Sigmoid colon (tissue), 4 donors: ENCODE results near the gene CITED2.

Experiments used
- EP300 ChIP-seq, 4 donors: sonication (generic); formaldehyde crosslinking; IDR thresholded peaks; one replicate each; pipeline ENCODE4 v1.6.1; 2017; ENCODE audit warnings: antibody characterized with exemption in 4 of 4
- POLR2A ChIP-seq, 2 donors: fragments of 450-650 bp; IDR thresholded peaks; one replicate each; pipeline ENCODE4 v1.6.1; 2016; ENCODE audit warnings: antibody characterized with exemption in 2 of 2, mild to moderate bottlenecking in 2 of 2, moderate library complexity in 2 of 2
- POLR2AphosphoS5 ChIP-seq, 4 donors: sonication (generic); formaldehyde crosslinking; IDR thresholded peaks; one replicate each; pipeline ENCODE4 v1.6.1; 2017; ENCODE audit warnings: antibody characterized with exemption in 4 of 4
- TF ChIP-seq, protein P1 (sequence below), 4 experiments: fragments of 450-650 bp in 3 of 4; fragments of 200-600 bp in 1 of 4; IDR thresholded peaks; one replicate each; pipeline ENCODE4 v1.5.1; 2016 to 2019; ENCODE audit warnings: antibody characterized with exemption in 4 of 4, mild to moderate bottlenecking in 3 of 4, moderate library complexity in 2 of 4

- TF ChIP-seq EP300 (IDR thresholded peaks at IDR 0.05) = no peak
- TF ChIP-seq POLR2AphosphoS5 (IDR thresholded peaks at IDR 0.05) = no peak
- TF ChIP-seq, protein P1, sequence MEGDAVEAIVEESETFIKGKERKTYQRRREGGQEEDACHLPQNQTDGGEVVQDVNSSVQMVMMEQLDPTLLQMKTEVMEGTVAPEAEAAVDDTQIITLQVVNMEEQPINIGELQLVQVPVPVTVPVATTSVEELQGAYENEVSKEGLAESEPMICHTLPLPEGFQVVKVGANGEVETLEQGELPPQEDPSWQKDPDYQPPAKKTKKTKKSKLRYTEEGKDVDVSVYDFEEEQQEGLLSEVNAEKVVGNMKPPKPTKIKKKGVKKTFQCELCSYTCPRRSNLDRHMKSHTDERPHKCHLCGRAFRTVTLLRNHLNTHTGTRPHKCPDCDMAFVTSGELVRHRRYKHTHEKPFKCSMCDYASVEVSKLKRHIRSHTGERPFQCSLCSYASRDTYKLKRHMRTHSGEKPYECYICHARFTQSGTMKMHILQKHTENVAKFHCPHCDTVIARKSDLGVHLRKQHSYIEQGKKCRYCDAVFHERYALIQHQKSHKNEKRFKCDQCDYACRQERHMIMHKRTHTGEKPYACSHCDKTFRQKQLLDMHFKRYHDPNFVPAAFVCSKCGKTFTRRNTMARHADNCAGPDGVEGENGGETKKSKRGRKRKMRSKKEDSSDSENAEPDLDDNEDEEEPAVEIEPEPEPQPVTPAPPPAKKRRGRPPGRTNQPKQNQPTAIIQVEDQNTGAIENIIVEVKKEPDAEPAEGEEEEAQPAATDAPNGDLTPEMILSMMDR (IDR thresholded peaks at IDR 0.05) = no peak
- no peak for TF ChIP-seq POLR2A (IDR thresholded peaks at IDR 0.05)
These were observed 33.3 kb upstream of the CITED2 start for GRCh38 chr6:139407718-139408222.
